HG03460 (cell line): ENCODE data around the gene LRIT1.
"Not testable (repeated sequence)": the region's sequence is repeated elsewhere in the genome, so short reads cannot be mapped to it uniquely, and the experiment has no call there.

Source experiments
- ATAC-seq: cut with Tn5 transposase; IDR thresholded peaks from one replicate; pipeline ENCODE4 v1.9.1; 2021; ENCODE audit not compliant: unreplicated experiment

Gene LRIT1, protein sequence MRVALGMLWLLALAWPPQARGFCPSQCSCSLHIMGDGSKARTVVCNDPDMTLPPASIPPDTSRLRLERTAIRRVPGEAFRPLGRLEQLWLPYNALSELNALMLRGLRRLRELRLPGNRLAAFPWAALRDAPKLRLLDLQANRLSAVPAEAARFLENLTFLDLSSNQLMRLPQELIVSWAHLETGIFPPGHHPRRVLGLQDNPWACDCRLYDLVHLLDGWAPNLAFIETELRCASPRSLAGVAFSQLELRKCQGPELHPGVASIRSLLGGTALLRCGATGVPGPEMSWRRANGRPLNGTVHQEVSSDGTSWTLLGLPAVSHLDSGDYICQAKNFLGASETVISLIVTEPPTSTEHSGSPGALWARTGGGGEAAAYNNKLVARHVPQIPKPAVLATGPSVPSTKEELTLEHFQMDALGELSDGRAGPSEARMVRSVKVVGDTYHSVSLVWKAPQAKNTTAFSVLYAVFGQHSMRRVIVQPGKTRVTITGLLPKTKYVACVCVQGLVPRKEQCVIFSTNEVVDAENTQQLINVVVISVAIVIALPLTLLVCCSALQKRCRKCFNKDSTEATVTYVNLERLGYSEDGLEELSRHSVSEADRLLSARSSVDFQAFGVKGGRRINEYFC

GRCh38 chr10:84241185-84241790, at the start of gene LRIT1:
Gene LRIT1 (minus strand): TSS chr10:84241546. CDS start chr10:84241439, 107 bp downstream.
- ATAC-seq, result no peak

- no peak for ATAC-seq
These were observed 48.9 kb upstream of the LRIT1 start for GRCh38 chr10:84290235-84290634.

- no peak for ATAC-seq
These were observed 48.3 kb upstream of the LRIT1 start for GRCh38 chr10:84289521-84290200.

GRCh38 chr10:84288151-84288550, 46.8 kb upstream of the LRIT1 start:
- ATAC-seq, result no peak

- ATAC-seq, result no peak
These were observed 45.3 kb upstream of the LRIT1 start for GRCh38 chr10:84286695-84287094.

- ATAC-seq, result not testable (repeated sequence)
These were observed 38.6 kb upstream of the LRIT1 start for GRCh38 chr10:84279876-84280475.

GRCh38 chr10:84270708-84271107, 29.4 kb upstream of the LRIT1 start:
- ATAC-seq, result no peak

DNA sequence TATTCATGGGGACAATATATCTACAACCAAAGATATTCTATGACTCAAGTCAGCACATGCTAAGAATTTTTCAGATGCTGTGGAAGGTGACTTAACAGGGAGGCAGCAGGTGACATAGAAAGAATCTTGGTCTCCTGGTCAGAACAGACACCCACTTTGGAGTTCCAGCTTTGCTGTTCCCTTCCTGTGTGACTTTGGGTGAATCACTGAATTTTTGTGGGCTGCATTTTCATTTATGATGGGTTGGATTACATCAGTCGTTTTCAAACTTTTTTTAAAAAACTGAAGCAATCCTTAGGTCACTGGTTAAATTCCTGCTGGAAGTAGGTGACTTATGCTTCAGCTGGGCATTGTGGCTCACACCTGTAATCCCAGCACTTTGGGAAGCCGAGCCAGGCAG, 28.4 kb upstream of the LRIT1 start:
- no peak for ATAC-seq

- ATAC-seq, result no peak
These were observed 27.8 kb upstream of the LRIT1 start for GRCh38 chr10:84269162-84269561.

GRCh38 chr10:84267503-84268126, 26.3 kb upstream of the LRIT1 start:
- ATAC-seq, result no peak

GRCh38 chr10:84265418-84265817, 24.1 kb upstream of the LRIT1 start:
- no peak for ATAC-seq

DNA sequence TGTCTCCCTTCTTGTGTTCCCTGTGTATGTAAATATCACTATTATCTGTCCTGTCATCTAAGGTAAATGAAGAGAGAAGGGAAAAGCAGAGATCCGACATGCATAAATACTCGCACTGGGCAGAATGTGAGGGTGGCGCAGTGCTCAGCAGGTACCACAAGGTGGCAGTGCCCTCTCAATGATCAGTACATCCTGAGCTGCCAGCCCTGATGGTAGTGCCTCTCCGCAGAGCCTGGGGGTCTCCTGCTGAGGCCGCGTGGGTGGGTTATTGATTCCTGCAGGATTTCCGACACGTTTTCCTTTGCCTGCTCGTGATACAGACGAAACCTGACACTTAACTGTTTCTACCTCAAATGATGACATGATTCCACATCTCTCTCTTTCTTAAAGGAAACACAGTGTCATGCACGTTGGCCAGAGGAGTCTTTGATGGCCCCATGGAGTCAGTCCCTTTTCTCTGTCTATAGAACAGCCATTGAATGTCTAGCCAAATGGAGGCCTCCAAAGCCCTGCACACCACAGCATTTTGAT, 23.3 kb upstream of the LRIT1 start:
- peak; percentile 85 for ATAC-seq

DNA sequence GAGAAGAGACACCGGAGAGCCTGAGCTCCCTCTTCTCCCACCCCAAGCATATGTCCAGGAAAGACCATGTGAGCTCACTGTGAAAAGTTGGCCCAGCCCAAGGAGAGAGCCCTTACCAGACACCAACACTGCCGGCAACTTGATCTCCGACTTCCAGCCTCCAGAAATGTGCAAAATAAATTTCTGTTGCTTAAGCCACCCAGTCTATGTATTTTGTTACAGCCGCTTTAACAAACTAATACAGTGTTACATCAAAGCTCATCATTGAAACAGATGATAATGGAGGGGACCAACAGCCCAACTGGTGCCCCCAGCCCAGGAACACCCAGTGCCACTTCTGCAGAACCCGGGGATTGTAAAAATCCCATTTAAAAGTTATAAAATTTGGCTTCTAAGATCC, 22.4 kb upstream of the LRIT1 start:
- ATAC-seq, result no peak

DNA sequence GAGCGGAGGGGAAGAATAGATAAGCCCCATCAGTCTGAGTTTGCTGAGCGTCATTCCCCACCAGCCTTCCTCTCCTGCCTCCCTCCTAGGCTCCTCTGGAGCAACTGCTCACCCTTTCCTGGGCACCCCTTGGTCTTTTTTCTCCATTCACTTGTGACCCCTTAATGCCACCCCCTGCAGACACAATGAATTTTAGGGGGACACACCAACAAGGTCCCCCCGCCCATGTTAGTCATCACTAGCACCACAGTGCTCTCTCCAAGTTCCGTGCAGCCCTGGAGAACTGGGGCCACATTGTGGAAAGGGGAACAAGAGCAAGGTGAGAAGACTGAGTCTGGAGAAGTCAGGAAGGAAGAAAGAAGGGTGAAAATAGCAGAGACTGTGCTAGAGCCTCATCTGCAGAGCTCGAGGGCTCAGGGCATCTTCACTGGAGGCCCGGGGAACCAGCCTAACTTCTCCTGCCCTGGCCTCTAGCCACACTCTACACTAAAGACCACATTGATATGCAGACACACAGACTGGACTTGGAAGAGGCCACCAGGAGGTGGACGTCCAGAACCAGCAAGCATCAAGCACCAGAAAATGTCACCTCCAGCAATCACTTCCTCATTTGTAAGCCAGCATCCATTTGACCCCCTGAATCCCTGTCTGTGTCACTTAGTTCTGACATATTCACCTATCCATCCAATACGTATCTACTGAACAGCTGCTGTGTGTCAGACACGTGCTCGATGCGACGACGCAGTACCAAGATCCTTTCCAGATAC, 21.0 kb upstream of the LRIT1 start:
- ATAC-seq, result no peak

DNA sequence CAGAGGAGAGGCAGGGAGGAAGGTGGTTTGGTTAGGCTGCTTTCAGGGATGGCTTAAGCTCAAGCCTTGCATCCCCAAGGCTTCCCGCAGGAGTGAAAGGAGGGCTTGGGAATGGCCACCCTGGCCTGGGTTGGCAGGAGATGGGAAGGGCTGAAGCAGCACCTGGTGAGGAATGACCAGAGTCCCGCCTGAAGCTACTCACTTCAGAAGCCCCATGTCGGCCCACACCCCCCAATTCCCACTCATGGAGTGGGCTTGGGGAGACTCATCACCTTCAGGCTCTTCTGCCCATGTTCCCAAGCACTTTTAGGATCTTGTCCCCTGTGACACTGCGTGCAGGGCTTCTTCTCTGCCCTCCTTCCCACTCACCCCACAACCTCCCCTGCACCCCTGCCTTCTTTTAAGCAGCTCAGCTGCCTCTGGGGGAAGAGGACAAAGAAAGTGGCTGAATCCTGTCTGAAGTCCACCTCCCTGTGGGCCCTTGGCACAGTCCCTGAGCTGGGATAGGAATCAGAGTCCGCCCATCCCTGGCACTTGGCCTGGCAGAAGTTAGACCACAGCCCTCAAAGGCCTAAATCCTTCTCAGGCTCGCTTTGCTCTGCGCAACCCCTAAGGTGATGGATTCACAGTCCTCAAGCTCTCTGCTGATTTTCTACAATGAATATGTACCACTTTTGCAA, 20.0 kb upstream of the LRIT1 start:
- ATAC-seq, result no peak

GRCh38 chr10:84258034-84258695, 16.8 kb upstream of the LRIT1 start:
- no peak for ATAC-seq

- no peak for ATAC-seq
These were observed 16.1 kb upstream of the LRIT1 start for GRCh38 chr10:84257343-84258020.
